ENCODE measurements around the gene LPP.

Gene LPP

GRCh38 chr3:188584958-188585689 lies 431.2 kb downstream of the LPP start:
- no peaks in the 10 kb centered on the region for H3K27me3 ChIP-seq (ENCODE audit: insufficient read depth, poor library complexity, severe bottlenecking)
- peak overlapping the region; percentile 76 for H3K27ac ChIP-seq (ENCODE audit: poor library complexity, severe bottlenecking)
- no peaks in the 10 kb centered on the region for H3K9me3 ChIP-seq (ENCODE audit: severe bottlenecking)

GRCh38 chr3:188589071-188589470 lies 435.1 kb downstream of the LPP start:
- DNase-seq (ENCODE audit: low spot score) (no peak), ATAC-seq (ENCODE audit: low read depth) (no peak)
- Histone ChIP-seq H3K36me3 (ENCODE audit: low read depth) (no peaks in the 10 kb centered on the region), H3K4me3 (ENCODE audit: severe bottlenecking) (no peak overlapping the region), H3K27ac (ENCODE audit: poor library complexity, severe bottlenecking) (no peak overlapping the region), H3K27me3 (ENCODE audit: insufficient read depth, poor library complexity, severe bottlenecking) (no peaks in the 10 kb centered on the region), H3K4me1 (ENCODE audit: insufficient read depth, poor library complexity, severe bottlenecking) (peaks cover 27% of the 10 kb centered on the region), H3K9me3 (ENCODE audit: severe bottlenecking) (no peaks in the 10 kb centered on the region)
- no peak for TF ChIP-seq CTCF (IDR thresholded peaks at IDR 0.05; ENCODE audit: poor library complexity, severe bottlenecking)

More at GRCh38 chr3:188584958-188585689, 431.2 kb downstream of the LPP start:
- peak; percentile 35 for TF ChIP-seq CTCF (IDR thresholded peaks at IDR 0.05; ENCODE audit: poor library complexity, severe bottlenecking)
- peak; percentile 77 for ATAC-seq (ENCODE audit: low read depth)
- Histone ChIP-seq H3K36me3 (ENCODE audit: low read depth) (no peaks in the 10 kb centered on the region), H3K4me1 (ENCODE audit: insufficient read depth, poor library complexity, severe bottlenecking) (peaks cover 27% of the 10 kb centered on the region), H3K4me3 (ENCODE audit: severe bottlenecking) (no peak overlapping the region)
- DNase-seq (ENCODE audit: low spot score) = no peak

DNA sequence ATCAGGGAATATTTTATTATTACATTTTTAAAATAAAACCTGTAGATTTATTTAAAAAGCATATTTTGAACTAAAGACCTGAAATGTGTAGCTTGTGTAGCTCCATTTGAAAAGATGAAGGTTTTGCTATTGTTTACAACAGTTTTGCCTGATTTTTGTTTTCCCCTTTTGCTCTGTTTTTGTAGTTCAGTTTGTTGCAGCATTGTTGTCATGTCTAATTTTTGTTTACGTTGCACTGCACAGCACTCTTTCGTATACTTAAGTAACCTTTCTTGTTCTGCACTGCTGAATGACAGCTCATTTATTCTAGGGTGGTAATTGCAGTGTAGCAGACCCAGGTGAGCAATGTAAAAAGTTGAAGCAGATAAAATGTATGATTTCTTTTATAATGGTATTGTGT lies 435.8 kb downstream of the LPP start:
- H3K27ac ChIP-seq (ENCODE audit: poor library complexity, severe bottlenecking) = no peak overlapping the region
- DNase-seq (ENCODE audit: low spot score) = no peak
- ATAC-seq (ENCODE audit: low read depth) = no peak
- no peak for TF ChIP-seq CTCF (IDR thresholded peaks at IDR 0.05; ENCODE audit: poor library complexity, severe bottlenecking)
- H3K9me3 ChIP-seq (ENCODE audit: severe bottlenecking) = no peaks in the 10 kb centered on the region
- no peak overlapping the region for H3K4me3 ChIP-seq (ENCODE audit: severe bottlenecking)
- no peaks in the 10 kb centered on the region for H3K27me3 ChIP-seq (ENCODE audit: insufficient read depth, poor library complexity, severe bottlenecking)
- H3K4me1 ChIP-seq (ENCODE audit: insufficient read depth, poor library complexity, severe bottlenecking) = peaks cover 25% of the 10 kb centered on the region
- H3K36me3 ChIP-seq (ENCODE audit: low read depth) = no peaks in the 10 kb centered on the region

DNA sequence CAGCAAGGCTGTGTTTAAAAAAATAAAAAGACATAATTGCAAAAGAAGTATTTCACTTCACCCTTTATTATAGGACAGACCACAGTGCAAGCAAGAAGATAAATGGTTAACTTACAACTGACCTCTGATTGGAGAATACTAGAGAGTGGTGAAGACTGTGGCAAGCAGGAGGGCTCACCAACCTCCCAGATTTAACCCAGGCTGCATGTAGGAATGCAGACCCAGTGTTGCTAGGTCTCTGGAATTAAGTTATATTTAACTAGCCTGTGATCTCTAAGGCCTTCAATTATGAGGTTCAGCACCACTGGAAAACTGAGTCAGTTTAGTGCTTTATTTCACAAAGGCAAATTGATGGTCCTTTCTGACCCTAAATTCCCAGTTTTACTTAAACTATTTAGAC lies 436.6 kb downstream of the LPP start:
- H3K36me3 ChIP-seq (ENCODE audit: low read depth) = no peaks in the 10 kb centered on the region
- DNase-seq (ENCODE audit: low spot score) (no peak), ATAC-seq (ENCODE audit: low read depth) (no peak)
- H3K4me3 ChIP-seq (ENCODE audit: severe bottlenecking) = no peak overlapping the region
- no peaks in the 10 kb centered on the region for H3K9me3 ChIP-seq (ENCODE audit: severe bottlenecking)
- H3K27ac ChIP-seq (ENCODE audit: poor library complexity, severe bottlenecking) = no peak overlapping the region
- H3K4me1 ChIP-seq (ENCODE audit: insufficient read depth, poor library complexity, severe bottlenecking) = peaks cover 25% of the 10 kb centered on the region
- H3K27me3 ChIP-seq (ENCODE audit: insufficient read depth, poor library complexity, severe bottlenecking) = no peaks in the 10 kb centered on the region
- no peak for TF ChIP-seq CTCF (IDR thresholded peaks at IDR 0.05; ENCODE audit: poor library complexity, severe bottlenecking)

GRCh38 chr3:188594139-188594538 lies 440.2 kb downstream of the LPP start:
- peaks cover 34% of the 10 kb centered on the region for H3K4me1 ChIP-seq (ENCODE audit: insufficient read depth, poor library complexity, severe bottlenecking)
- H3K36me3 ChIP-seq (ENCODE audit: low read depth) = no peaks in the 10 kb centered on the region
- H3K9me3 ChIP-seq (ENCODE audit: severe bottlenecking) = no peaks in the 10 kb centered on the region
- no peak for TF ChIP-seq CTCF (IDR thresholded peaks at IDR 0.05; ENCODE audit: poor library complexity, severe bottlenecking)
- ATAC-seq (ENCODE audit: low read depth) = peak; percentile 98
- no peaks in the 10 kb centered on the region for H3K27me3 ChIP-seq (ENCODE audit: insufficient read depth, poor library complexity, severe bottlenecking)
- H3K27ac ChIP-seq (ENCODE audit: poor library complexity, severe bottlenecking) = peak overlapping the region; percentile 94
- DNase-seq (ENCODE audit: low spot score) = peak; percentile 43
- H3K4me3 ChIP-seq (ENCODE audit: severe bottlenecking) = no peak overlapping the region
